K562 (cell line): ENCODE data around the gene NRROS. TPM values are rescaled to one million over a fixed set of nuclear protein-coding genes. Genes with fewer than 3 reads are reported as not detected.

Source experiments
- HDAC6 ChIP-seq: IDR thresholded peaks from 2 replicates; pipeline ENCODE4 v1.6.1; 2012; ENCODE audit warnings: low read depth, mild to moderate bottlenecking, control low read depth, inconsistent platforms, low read length, moderate library complexity
- SRSF7 ChIP-seq: fragments of 200-400 bp; formaldehyde crosslinking; optimal IDR thresholded peaks from 2 replicates; pipeline ENCODE3; 2017; ENCODE audit warnings: mild to moderate bottlenecking, low read depth, low read length
- TAF15 ChIP-seq: fragments of 200-400 bp; formaldehyde crosslinking; IDR thresholded peaks from 2 replicates; pipeline ENCODE4 v1.6.1; 2017; ENCODE audit warnings: mild to moderate bottlenecking, low read depth, low read length, moderate library complexity
- ZNF583 ChIP-seq: fragments of 250-450 bp; sonication (Bioruptor Pico); IDR thresholded peaks from 2 replicates; pipeline ENCODE4 v1.4.0; 2020
- polyA plus RNA-seq, 8 experiments: library from polyadenylated mRNA; depleted of rRNA in 4 of 8; stranded (reverse) in 5 of 8; unstranded in 3 of 8; fragments of >200 nt; fragmentation: Nextera tagmentation in 2 of 8; fragmentation: Illumina TruSeq in 1 of 8; extraction: Ambion mirVana in 2 of 8; extraction: Trizol in 1 of 8; gene quantifications; 2 replicates each; pipeline versions ENCODE4 v1.2.1 to v1.2.3, GENCODE V29; 2011 to 2014; ENCODE audit warnings: inconsistent platforms in 1 of 8, missing spikeins in 1 of 8
- total RNA-seq, 7 experiments: library from RNA; depleted of rRNA in 6 of 7; stranded (reverse); fragments of >200 nt in 6 of 7; fragmentation: Illumina TruSeq in 2 of 7; extraction: Trizol in 2 of 7; gene quantifications; 2 replicates each; pipeline versions ENCODE4 v1.2.1 to v1.2.3, GENCODE V29; 2011 to 2021; ENCODE audit warnings: low replicate concordance in 1 of 7
- TF ChIP-seq, protein P1 (sequence below), 2 experiments: fragments of 450-650 bp; IDR thresholded peaks; 2 replicates each; pipeline ENCODE4 v1.6.1; 2016; ENCODE audit warnings: mild to moderate bottlenecking in 2 of 2, borderline replicate concordance in 1 of 2, low read depth in 1 of 2, moderate library complexity in 1 of 2
- TF ChIP-seq, protein P2 (sequence below): sonication (generic); formaldehyde crosslinking; IDR thresholded peaks from 2 replicates; pipeline ENCODE4 v1.8.1; 2023; ENCODE audit warnings: mild to moderate bottlenecking, missing genetic modification reagents
- TF ChIP-seq, protein P3 (sequence below): fragments of 250-450 bp; sonication (Bioruptor Pico); IDR thresholded peaks from 2 replicates; pipeline ENCODE4 v1.8.0; 2021; ENCODE audit warnings: moderate library complexity, mild to moderate bottlenecking, inconsistent platforms
- TF ChIP-seq, protein P4 (sequence below): fragments of 450-650 bp; IDR thresholded peaks from 2 replicates; pipeline ENCODE4 v1.6.1; 2017; ENCODE audit warnings: antibody characterized with exemption, mild to moderate bottlenecking
- TF ChIP-seq, protein P5 (sequence below): fragments of 450-650 bp; formaldehyde crosslinking; IDR thresholded peaks from 2 replicates; pipeline ENCODE4 v1.4.0; 2022; ENCODE audit warnings: missing genetic modification characterization

The NRROS gene
- total and polyA plus RNA-seq, 9 of the 15 experiments (the other 6 are each of a cell fraction or from before 2014, with no cell fraction given), result 0.34 to 13.8 (median 3.8) TPM

DNA sequence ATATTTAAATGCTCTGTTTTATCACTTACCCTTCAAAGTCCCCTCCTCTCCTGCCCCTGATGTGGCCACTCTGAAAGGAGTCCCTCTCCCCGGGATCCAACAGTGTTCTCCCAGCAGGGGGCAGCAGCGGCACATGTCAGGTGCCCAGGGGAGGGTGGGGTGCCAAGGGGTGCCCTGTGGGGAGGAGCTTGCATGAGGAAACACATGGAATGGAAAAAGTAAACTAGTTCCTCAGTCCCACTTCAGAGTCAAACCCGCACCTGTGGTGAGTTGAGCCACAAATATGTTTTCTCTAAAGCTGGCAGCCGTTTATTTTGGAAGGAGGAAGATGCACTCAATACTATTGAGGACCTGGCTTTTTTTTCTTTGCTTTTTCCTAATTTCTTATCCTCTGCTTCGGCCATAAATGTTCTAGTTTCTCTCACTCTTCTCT, 30.1 kb upstream of the NRROS start (continued):
- TF ChIP-seq, protein P1, sequence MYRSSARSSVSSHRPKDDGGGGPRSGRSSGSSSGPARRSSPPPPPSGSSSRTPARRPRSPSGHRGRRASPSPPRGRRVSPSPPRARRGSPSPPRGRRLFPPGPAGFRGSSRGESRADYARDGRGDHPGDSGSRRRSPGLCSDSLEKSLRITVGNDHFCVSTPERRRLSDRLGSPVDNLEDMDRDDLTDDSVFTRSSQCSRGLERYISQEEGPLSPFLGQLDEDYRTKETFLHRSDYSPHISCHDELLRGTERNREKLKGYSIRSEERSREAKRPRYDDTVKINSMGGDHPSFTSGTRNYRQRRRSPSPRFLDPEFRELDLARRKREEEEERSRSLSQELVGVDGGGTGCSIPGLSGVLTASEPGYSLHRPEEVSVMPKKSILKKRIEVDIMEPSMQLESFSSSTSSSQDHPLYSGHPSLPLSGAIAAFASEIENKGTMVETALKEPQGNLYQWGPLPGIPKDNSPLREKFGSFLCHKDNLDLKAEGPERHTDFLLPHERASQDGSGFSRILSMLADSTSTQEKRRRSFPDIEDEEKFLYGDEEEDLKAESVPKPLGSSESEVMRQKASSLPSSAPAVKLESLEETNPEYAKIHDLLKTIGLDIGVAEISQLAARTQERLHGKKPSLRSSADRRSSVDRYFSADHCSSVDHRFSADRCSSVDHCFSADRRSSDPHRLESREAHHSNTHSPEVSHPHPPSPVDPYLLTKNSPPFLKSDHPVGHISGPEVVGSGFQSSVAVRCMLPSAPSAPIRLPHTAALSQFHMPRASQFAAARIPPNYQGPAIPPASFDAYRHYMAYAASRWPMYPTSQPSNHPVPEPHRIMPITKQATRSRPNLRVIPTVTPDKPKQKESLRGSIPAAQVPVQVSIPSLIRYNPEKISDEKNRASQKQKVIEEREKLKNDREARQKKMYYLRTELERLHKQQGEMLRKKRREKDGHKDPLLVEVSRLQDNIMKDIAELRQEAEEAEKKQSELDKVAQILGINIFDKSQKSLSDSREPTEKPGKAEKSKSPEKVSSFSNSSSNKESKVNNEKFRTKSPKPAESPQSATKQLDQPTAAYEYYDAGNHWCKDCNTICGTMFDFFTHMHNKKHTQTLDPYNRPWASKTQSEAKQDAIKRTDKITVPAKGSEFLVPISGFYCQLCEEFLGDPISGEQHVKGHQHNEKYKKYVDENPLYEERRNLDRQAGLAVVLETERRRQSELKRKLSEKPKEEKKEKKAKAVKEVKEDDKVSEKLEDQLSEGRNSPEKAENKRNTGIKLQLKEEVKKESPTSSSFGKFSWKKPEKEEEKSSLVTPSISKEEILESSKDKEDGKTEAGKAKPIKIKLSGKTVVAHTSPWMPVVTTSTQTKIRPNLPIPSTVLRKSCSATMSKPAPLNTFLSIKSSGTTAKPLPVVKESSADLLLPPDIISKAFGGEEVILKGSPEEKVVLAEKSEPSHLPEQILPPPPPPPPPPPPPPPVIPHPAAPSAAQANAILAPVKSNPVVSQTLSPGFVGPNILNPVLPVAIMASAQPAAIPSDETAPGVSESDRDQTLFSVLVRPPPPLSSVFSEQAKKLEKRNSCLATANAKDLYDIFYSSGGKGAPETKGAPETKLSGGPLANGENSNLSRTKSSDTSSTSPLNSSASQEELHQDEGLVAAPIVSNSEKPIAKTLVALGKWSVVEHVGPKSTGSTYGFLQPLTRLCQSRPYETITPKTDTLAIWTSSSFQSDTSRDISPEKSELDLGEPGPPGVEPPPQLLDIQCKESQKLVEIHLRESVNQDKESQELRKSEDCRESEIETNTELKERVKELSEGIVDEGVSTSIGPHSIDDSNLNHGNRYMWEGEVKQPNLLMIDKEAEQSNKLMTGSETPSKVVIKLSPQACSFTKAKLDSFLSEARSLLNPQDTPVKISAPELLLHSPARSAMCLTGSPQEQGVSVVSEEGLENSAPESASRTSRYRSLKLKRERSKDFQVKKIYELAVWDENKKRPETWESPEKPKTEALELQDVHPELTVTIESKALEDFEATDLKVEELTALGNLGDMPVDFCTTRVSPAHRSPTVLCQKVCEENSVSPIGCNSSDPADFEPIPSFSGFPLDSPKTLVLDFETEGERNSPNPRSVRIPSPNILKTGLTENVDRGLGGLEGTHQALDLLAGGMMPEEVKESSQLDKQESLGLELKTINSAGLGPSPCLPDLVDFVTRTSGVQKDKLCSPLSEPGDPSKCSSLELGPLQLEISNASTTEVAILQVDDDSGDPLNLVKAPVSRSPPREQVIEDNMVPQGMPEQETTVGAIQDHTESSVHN (IDR thresholded peaks at IDR 0.05; ENCODE audit: borderline replicate concordance in 1 of 2, low read depth in 1 of 2), result no peak
- no peak for TF ChIP-seq TAF15
- TF ChIP-seq, protein P2, sequence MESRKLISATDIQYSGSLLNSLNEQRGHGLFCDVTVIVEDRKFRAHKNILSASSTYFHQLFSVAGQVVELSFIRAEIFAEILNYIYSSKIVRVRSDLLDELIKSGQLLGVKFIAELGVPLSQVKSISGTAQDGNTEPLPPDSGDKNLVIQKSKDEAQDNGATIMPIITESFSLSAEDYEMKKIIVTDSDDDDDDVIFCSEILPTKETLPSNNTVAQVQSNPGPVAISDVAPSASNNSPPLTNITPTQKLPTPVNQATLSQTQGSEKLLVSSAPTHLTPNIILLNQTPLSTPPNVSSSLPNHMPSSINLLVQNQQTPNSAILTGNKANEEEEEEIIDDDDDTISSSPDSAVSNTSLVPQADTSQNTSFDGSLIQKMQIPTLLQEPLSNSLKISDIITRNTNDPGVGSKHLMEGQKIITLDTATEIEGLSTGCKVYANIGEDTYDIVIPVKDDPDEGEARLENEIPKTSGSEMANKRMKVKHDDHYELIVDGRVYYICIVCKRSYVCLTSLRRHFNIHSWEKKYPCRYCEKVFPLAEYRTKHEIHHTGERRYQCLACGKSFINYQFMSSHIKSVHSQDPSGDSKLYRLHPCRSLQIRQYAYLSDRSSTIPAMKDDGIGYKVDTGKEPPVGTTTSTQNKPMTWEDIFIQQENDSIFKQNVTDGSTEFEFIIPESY (CRISPR knock-in tag), result no peak
- TF ChIP-seq, protein P3, sequence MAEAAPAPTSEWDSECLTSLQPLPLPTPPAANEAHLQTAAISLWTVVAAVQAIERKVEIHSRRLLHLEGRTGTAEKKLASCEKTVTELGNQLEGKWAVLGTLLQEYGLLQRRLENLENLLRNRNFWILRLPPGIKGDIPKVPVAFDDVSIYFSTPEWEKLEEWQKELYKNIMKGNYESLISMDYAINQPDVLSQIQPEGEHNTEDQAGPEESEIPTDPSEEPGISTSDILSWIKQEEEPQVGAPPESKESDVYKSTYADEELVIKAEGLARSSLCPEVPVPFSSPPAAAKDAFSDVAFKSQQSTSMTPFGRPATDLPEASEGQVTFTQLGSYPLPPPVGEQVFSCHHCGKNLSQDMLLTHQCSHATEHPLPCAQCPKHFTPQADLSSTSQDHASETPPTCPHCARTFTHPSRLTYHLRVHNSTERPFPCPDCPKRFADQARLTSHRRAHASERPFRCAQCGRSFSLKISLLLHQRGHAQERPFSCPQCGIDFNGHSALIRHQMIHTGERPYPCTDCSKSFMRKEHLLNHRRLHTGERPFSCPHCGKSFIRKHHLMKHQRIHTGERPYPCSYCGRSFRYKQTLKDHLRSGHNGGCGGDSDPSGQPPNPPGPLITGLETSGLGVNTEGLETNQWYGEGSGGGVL (CRISPR knock-in tag), result no peak
- TF ChIP-seq, protein P4, sequence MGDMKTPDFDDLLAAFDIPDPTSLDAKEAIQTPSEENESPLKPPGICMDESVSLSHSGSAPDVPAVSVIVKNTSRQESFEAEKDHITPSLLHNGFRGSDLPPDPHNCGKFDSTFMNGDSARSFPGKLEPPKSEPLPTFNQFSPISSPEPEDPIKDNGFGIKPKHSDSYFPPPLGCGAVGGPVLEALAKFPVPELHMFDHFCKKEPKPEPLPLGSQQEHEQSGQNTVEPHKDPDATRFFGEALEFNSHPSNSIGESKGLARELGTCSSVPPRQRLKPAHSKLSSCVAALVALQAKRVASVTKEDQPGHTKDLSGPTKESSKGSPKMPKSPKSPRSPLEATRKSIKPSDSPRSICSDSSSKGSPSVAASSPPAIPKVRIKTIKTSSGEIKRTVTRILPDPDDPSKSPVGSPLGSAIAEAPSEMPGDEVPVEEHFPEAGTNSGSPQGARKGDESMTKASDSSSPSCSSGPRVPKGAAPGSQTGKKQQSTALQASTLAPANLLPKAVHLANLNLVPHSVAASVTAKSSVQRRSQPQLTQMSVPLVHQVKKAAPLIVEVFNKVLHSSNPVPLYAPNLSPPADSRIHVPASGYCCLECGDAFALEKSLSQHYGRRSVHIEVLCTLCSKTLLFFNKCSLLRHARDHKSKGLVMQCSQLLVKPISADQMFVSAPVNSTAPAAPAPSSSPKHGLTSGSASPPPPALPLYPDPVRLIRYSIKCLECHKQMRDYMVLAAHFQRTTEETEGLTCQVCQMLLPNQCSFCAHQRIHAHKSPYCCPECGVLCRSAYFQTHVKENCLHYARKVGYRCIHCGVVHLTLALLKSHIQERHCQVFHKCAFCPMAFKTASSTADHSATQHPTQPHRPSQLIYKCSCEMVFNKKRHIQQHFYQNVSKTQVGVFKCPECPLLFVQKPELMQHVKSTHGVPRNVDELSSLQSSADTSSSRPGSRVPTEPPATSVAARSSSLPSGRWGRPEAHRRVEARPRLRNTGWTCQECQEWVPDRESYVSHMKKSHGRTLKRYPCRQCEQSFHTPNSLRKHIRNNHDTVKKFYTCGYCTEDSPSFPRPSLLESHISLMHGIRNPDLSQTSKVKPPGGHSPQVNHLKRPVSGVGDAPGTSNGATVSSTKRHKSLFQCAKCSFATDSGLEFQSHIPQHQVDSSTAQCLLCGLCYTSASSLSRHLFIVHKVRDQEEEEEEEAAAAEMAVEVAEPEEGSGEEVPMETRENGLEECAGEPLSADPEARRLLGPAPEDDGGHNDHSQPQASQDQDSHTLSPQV, result peak; percentile 39; the same call in 1 of the 2 replicates
- TF ChIP-seq ZNF583 (CRISPR knock-in tag), result no peak
- no peak for TF ChIP-seq SRSF7
- TF ChIP-seq, protein P5, sequence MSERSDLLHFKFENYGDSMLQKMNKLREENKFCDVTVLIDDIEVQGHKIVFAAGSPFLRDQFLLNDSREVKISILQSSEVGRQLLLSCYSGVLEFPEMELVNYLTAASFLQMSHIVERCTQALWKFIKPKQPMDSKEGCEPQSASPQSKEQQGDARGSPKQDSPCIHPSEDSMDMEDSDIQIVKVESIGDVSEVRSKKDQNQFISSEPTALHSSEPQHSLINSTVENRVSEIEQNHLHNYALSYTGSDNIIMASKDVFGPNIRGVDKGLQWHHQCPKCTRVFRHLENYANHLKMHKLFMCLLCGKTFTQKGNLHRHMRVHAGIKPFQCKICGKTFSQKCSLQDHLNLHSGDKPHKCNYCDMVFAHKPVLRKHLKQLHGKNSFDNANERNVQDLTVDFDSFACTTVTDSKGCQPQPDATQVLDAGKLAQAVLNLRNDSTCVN (CRISPR knock-in tag), result no peak
- no peak for TF ChIP-seq HDAC6
